A549 (cell line): Measurements from ENCODE around the gene MGRN1. TPM values are rescaled to one million over a fixed set of nuclear protein-coding genes. Genes with fewer than 3 reads are reported as not detected.

Experiments used
- ATAC-seq, 2 experiments: fragments of 200-7000 bp in 1 of 2; fragments of >200 bp in 1 of 2; cut with Nextera tagmentation in 1 of 2; cut with Tn5 transposase in 1 of 2; 3 replicates each; pipeline versions ENCODE4 v1.8.0 to v1.9.1; 2018 to 2020; ENCODE audit warnings: mild to moderate bottlenecking in 1 of 2, moderate library complexity in 1 of 2
- CTCF ChIA-PET: fragments of 300-600 bp; sonication (Branson Sonifier 250); formaldehyde crosslinking; extraction: SDS; loops from one replicate; lab custom pipeline; 2021; ENCODE audit warnings: antibody characterized with exemption, inconsistent platforms; lab: Yijun Ruan, JAX
- POLR2A ChIA-PET: fragments of 350-600 bp; formaldehyde crosslinking; extraction: SDS; loops from one replicate; lab custom pipeline; 2021; ENCODE audit warnings: antibody characterized with exemption, inconsistent platforms; lab: Yijun Ruan, JAX
- DNase-seq, 2 experiments: peaks; one replicate each; pipeline versions ENCODE4 v3.0.0 to v3.0.0-alpha.2; 2011 to 2016; ENCODE audit warnings: low read depth in 1 of 2, low spot score in 1 of 2
- FAIRE-seq: peaks from 2 replicates; lab custom pipeline; 2011; peaks lifted over from hg19 to GRCh38; lab: Jason Lieb, UNC
- H3K27ac ChIP-seq, 2 experiments: fragments of >200 bp; sonication (Bioruptor Twin); formaldehyde crosslinking; 3 replicates each; pipeline ENCODE4 v1.5.1; 2016 to 2017
- H3K4me1 ChIP-seq: fragments of >200 bp; sonication (Bioruptor Twin); formaldehyde crosslinking; 3 replicates; pipeline ENCODE4 v1.6.1; 2016
- H3K4me2 ChIP-seq: fragments of >200 bp; sonication (Bioruptor Twin); formaldehyde crosslinking; 3 replicates; pipeline ENCODE4 v1.6.1; 2016
- H3K4me3 ChIP-seq: fragments of >200 bp; sonication (Bioruptor Twin); formaldehyde crosslinking; 3 replicates; pipeline ENCODE4 v1.5.1; 2016
- H3K9me3 ChIP-seq: fragments of >200 bp; sonication (Bioruptor Twin); formaldehyde crosslinking; 3 replicates; pipeline ENCODE4 v1.6.1; 2016
- BCL3 ChIP-seq: fragments of >200 bp; sonication (Bioruptor Twin); formaldehyde crosslinking; IDR thresholded peaks from 3 replicates; pipeline ENCODE4 v1.6.1; 2016
- CBX2 ChIP-seq: fragments of 200-600 bp; sonication (generic); IDR thresholded peaks from 2 replicates; pipeline ENCODE4 v1.6.1; 2016; ENCODE audit warnings: low read depth, mild to moderate bottlenecking, borderline replicate concordance
- CBX8 ChIP-seq: fragments of 200-600 bp; sonication (generic); IDR thresholded peaks from 2 replicates; pipeline ENCODE4 v1.6.1; 2016
- CEBPB ChIP-seq, 2 experiments: fragments of >200 bp in 1 of 2; sonication (Bioruptor Twin) in 1 of 2; formaldehyde crosslinking in 1 of 2; IDR thresholded peaks; 2 replicates each; pipeline ENCODE4 v1.6.1; 2012 to 2016
- CHD2 ChIP-seq: fragments of 150-350 bp; IDR thresholded peaks from 2 replicates; pipeline ENCODE4 v1.6.1; 2014; ENCODE audit warnings: low read length; ENCODE audit not compliant: partially characterized antibody
- CTCF ChIP-seq: fragments of >200 bp; sonication (Bioruptor Twin); formaldehyde crosslinking; IDR thresholded peaks from 3 replicates; pipeline ENCODE4 v1.5.1; 2016
- E2F6 ChIP-seq: IDR thresholded peaks from 2 replicates; pipeline ENCODE4 v1.6.1; 2012; ENCODE audit warnings: low read depth, borderline replicate concordance
- EHF ChIP-seq: fragments of 250-450 bp; sonication (Bioruptor Pico); IDR thresholded peaks from 2 replicates; pipeline ENCODE4 v1.5.0; 2020; ENCODE audit warnings: mild to moderate bottlenecking
- EP300 ChIP-seq, 2 experiments: fragments of >200 bp; sonication (Bioruptor Twin); formaldehyde crosslinking; IDR thresholded peaks; 2 replicates in 1 of 2; 3 replicates in 1 of 2; pipeline ENCODE4 v1.6.1; 2016 to 2017
- FOSB ChIP-seq: fragments of 250-450 bp; sonication (Bioruptor Pico); IDR thresholded peaks from 2 replicates; pipeline ENCODE4 v1.5.0; 2020; ENCODE audit warnings: mild to moderate bottlenecking, moderate library complexity
- HES2 ChIP-seq: fragments of >200 bp; sonication (Bioruptor Twin); formaldehyde crosslinking; IDR thresholded peaks from 2 replicates; pipeline ENCODE4 v1.6.1; 2016
- HOXA7 ChIP-seq: fragments of 250-450 bp; sonication (Bioruptor Pico); IDR thresholded peaks from 2 replicates; pipeline ENCODE4 v1.5.0; 2020; ENCODE audit warnings: mild to moderate bottlenecking, moderate library complexity
- HOXB13 ChIP-seq: fragments of 250-450 bp; sonication (Bioruptor Pico); IDR thresholded peaks from 2 replicates; pipeline ENCODE4 v1.5.0; 2020; ENCODE audit warnings: low read depth, mild to moderate bottlenecking, moderate library complexity
- JUN ChIP-seq, 2 experiments: fragments of >200 bp; sonication (Bioruptor Twin); formaldehyde crosslinking; IDR thresholded peaks; 2 replicates in 1 of 2; 3 replicates in 1 of 2; pipeline ENCODE4 v1.6.1; 2016 to 2017
- MAFK ChIP-seq: fragments of 450-650 bp; IDR thresholded peaks from 2 replicates; pipeline ENCODE4 v1.6.1; 2014; ENCODE audit not compliant: partially characterized antibody
- NFE2L2 ChIP-seq: fragments of 150-350 bp; conservative IDR thresholded peaks from 2 replicates; pipeline ENCODE4 v1.6.1; 2014; ENCODE audit warnings: low read length
- POLR2A ChIP-seq: IDR thresholded peaks from 2 replicates; pipeline ENCODE4 v1.6.1; 2012; ENCODE audit warnings: mild to moderate bottlenecking, low read length
- RAD21 ChIP-seq, 2 experiments: fragments of >200 bp in 1 of 2; sonication (Bioruptor Twin) in 1 of 2; formaldehyde crosslinking in 1 of 2; IDR thresholded peaks in 1 of 2; conservative IDR thresholded peaks in 1 of 2; 2 replicates in 1 of 2; 3 replicates in 1 of 2; pipeline ENCODE4 v1.6.1; 2012 to 2018; ENCODE audit warnings: inconsistent platforms in 1 of 2
- RARB ChIP-seq: fragments of 250-450 bp; sonication (Bioruptor Pico); IDR thresholded peaks from 2 replicates; pipeline ENCODE4 v1.8.0; 2021; ENCODE audit warnings: mild to moderate bottlenecking, moderate library complexity
- REST ChIP-seq: fragments of 200-600 bp; sonication (generic); IDR thresholded peaks from 2 replicates; pipeline ENCODE4 v1.6.1; 2016; ENCODE audit warnings: antibody characterized with exemption, mild to moderate bottlenecking, moderate library complexity
- RFX5 ChIP-seq: fragments of 450-650 bp; IDR thresholded peaks from 2 replicates; pipeline ENCODE4 v1.7.1; 2014; ENCODE audit warnings: antibody characterized with exemption, mild to moderate bottlenecking, moderate library complexity
- RNF2 ChIP-seq: fragments of 200-600 bp; sonication (generic); IDR thresholded peaks from 2 replicates; pipeline ENCODE4 v1.6.1; 2016; ENCODE audit warnings: low read depth, mild to moderate bottlenecking, antibody characterized with exemption, moderate library complexity, borderline replicate concordance
- ZC3H11A ChIP-seq: fragments of 450-650 bp; IDR thresholded peaks from 2 replicates; pipeline ENCODE4 v1.6.1; 2014; ENCODE audit warnings: antibody characterized with exemption, mild to moderate bottlenecking
- ZSCAN20 ChIP-seq: fragments of 250-450 bp; sonication (Bioruptor Pico); IDR thresholded peaks from 2 replicates; pipeline ENCODE4 v1.8.0; 2022; ENCODE audit warnings: mild to moderate bottlenecking, moderate library complexity
- WGBS: methylation state at CpG from one replicate; pipeline ENCODE4 v1.1.6; 2017; ENCODE audit errors: missing lambda C conversion rate; 5-methylcytosine and 5-hydroxymethylcytosine counted together
- polyA plus RNA-seq, 4 experiments: library from polyadenylated mRNA; depleted of rRNA in 3 of 4; stranded (reverse); fragments of >200 nt; fragmentation: RNase III in 1 of 4; extraction: RNeasy Plus Mini Kit Qiagen cat#74134 plus additional on column Dnase treatment in 1 of 4; gene quantifications; 2 replicates in 3 of 4; 3 replicates in 1 of 4; pipeline ENCODE4 v1.2.3, GENCODE V29; 2011 to 2017

The MGRN1 gene
- polyA plus RNA-seq, 2 of the 4 experiments (the other 2 are of a cell fraction): 4.3 to 29.9 TPM

- ATAC-seq (no peak), DNase-seq (no peak), FAIRE-seq (no peak)
- 58% methylated on average over 6 of the region's 6 CpGs for WGBS
- Histone ChIP-seq H3K4me2 (no peak overlapping the region), H3K9me3 (no peaks in the 10 kb centered on the region), H3K27ac (no peak overlapping the region), H3K4me1 (no peaks in the 10 kb centered on the region), H3K4me3 (no peak overlapping the region)
- ChIA-PET CTCF (interaction anchor here (0.8 to 8.2 kb wide), 4 partner anchors 17 to 87 kb away, joined by 3 to 126 read pairs (median 3); no protein-coding TSS in a partner anchor), POLR2A (no interaction called here)
- TF ChIP-seq BCL3: no peak
- no peak for TF ChIP-seq REST
- no peak for TF ChIP-seq JUN (IDR thresholded peaks at IDR 0.05)
- no peak for TF ChIP-seq CBX8
- TF ChIP-seq NFE2L2: no peak
- no peak for TF ChIP-seq CTCF
- no peak for TF ChIP-seq EP300 (IDR thresholded peaks at IDR 0.05)
- TF ChIP-seq CEBPB (IDR thresholded peaks at IDR 0.05): no peak
- no peak for TF ChIP-seq RFX5
- no peak for TF ChIP-seq EHF (CRISPR knock-in tag)
- TF ChIP-seq RAD21 (conservative IDR thresholded peaks at IDR 0.05 in 1 of 2, IDR thresholded peaks at IDR 0.05 in 1 of 2): no peak
- TF ChIP-seq POLR2A: no peak
- no peak for TF ChIP-seq HOXB13 (CRISPR knock-in tag)
These were observed 35.7 kb upstream of the MGRN1 start for GRCh38 chr16:4588961-4589360.

- Histone ChIP-seq H3K4me1 (no peaks in the 10 kb centered on the region), H3K27ac (no peak overlapping the region), H3K4me3 (no peak overlapping the region), H3K4me2 (no peak overlapping the region), H3K9me3 (no peaks in the 10 kb centered on the region)
- no peak for FAIRE-seq
- DNase-seq: no peak
- no peak for ATAC-seq
- ChIA-PET POLR2A (no interaction called here), CTCF (interaction anchor here (0.7 to 1.2 kb wide), 5 partner anchors 59 to 282 kb away, joined by 3 to 5 read pairs (median 3); no protein-coding TSS in a partner anchor)
- 40% methylated on average over 6 of the region's 6 CpGs for WGBS
- TF ChIP-seq E2F6 (no peak), NFE2L2 (no peak), CBX2 (no peak), ZSCAN20 (CRISPR knock-in tag) (no peak), FOSB (CRISPR knock-in tag) (no peak), RNF2 (no peak), MAFK (no peak), EP300 (IDR thresholded peaks at IDR 0.05) (no peak), CHD2 (no peak), HOXA7 (CRISPR knock-in tag) (no peak), HES2 (no peak), RFX5 (no peak), RARB (CRISPR knock-in tag) (no peak), EHF (CRISPR knock-in tag) (no peak), ZC3H11A (no peak)
- TF ChIP-seq, all 56 proteins: peak for 0
These were observed 33.4 kb upstream of the MGRN1 start for GRCh38 chr16:4591191-4591590.
